Pancreas (tissue), 10 donors: Measurements from ENCODE around the gene SFPQ. TPM values are rescaled to one million over a fixed set of nuclear protein-coding genes. Genes with fewer than 3 reads are reported as not detected.

Experiments used
- ATAC-seq, 4 donors: fragments of 200-7000 bp; cut with Tn5 transposase; one replicate each; pipeline versions ENCODE4 v1.8.0 to v1.9.1; 2020; ENCODE audit warnings: mild to moderate bottlenecking in 4 of 4, moderate library complexity in 4 of 4
- DNase-seq, 6 donors: peaks; one replicate each; pipeline ENCODE4 v3.0.0-alpha.2; 2020
- FAIRE-seq: peaks from 2 replicates; lab custom pipeline; 2012; peaks lifted over from hg19 to GRCh38; lab: Jason Lieb, UNC
- H3K27ac ChIP-seq, 4 donors: fragments of 200-600 bp; sonication (generic); 1 replicate in 3 of 4; 2 replicates in 1 of 4; pipeline versions ENCODE4 v1.5.0 to v1.8.0; 2020
- H3K27me3 ChIP-seq, 4 donors: fragments of 200-600 bp; one replicate each; pipeline ENCODE4 v1.8.0; 2021
- H3K36me3 ChIP-seq, 3 donors: fragments of 200-600 bp; sonication (generic) in 1 of 3; one replicate each; pipeline versions ENCODE4 v1.5.0 to v1.8.0; 2020 to 2021
- H3K4me1 ChIP-seq, 3 donors: fragments of 200-600 bp; one replicate each; pipeline ENCODE4 v1.8.0; 2021
- H3K4me3 ChIP-seq, 4 donors: fragments of 200-600 bp; sonication (generic) in 2 of 4; one replicate each; pipeline versions ENCODE4 v1.5.0 to v1.8.0; 2020 to 2021
- H3K9me3 ChIP-seq, 4 donors: fragments of 200-600 bp; one replicate each; pipeline ENCODE4 v1.8.0; 2021
- WGBS, 2 donors: extraction: QIAGEN DNeasy Blood & Tissue Kit; methylation state at CpG; one replicate each; pipeline ENCODE4 v1.1.7; 2013; 5-methylcytosine and 5-hydroxymethylcytosine counted together
- intact Hi-C, 3 donors: fragments of 100-400 bp; cut with DNase I; formaldehyde crosslinking; loops; one replicate each; pipeline versions ENCODE4 v1.11.1 to v1.14.2; 2022
- polyA plus RNA-seq, 2 donors: library from polyadenylated mRNA; stranded (reverse); fragments of 200-250 nt; gene quantifications; one replicate each; pipeline ENCODE4 v1.2.3, GENCODE V29; 2013
- total RNA-seq, 6 donors: library from RNA; stranded (reverse); fragmentation: NEBNext Ultra II Directional in 4 of 6; extraction: Animal tissue kit (Norgen Biotek cat#: 25700) in 4 of 6; gene quantifications; one replicate each; pipeline versions ENCODE4 v1.2.1 to v1.2.4, GENCODE V29; 2021 to 2023
- TF ChIP-seq, protein P1 (sequence below), 4 donors: fragments of 200-600 bp; sonication (generic) in 3 of 4; IDR thresholded peaks; one replicate each; pipeline versions ENCODE4 v1.5.0 to v1.8.0; 2021; ENCODE audit warnings: antibody characterized with exemption in 4 of 4
- donor health status: healthy with polysubstance abuse.
- donor health status: DM: no; HTN: no; CAD: no; lungs with moderate emphysema.
- donor health status: DM: no; HTN: no; CAD: no.
- donor health status: control.
- donor health status: control.
- donor health status: Bipolar disorder and iron deficiency.
- donor health status: DM: yes; HTN: yes; CAD: no.
- donor health status: DM: no; HTN: no; CAD: no.
- donor health status: DM: no; HTN: no; CAD: no.
- donor health status: DM: yes; HTN: yes; CAD: no.

SFPQ gene
- total and polyA plus RNA-seq, 8 donors, result 63.4 to 267 (median 98.2) TPM

DNA sequence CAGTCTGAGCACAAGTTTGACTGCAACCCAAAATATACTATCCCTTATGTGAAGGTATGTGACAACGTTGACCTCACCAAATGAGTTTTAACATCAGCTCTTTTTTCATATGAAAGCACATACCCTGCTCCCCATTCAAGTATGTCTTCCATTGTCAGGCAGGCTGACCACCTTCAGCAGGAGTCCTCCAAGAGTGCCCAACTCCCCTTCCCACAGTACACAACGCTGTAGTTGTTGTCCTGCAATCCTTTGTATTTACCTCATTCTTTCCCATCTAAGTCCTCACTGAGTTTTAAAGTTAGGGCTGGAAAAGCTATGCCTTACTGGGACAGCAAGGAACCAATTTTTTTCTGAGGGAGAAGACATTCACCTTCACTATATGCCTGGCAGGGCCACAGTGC is 14.7 kb downstream of the SFPQ start:
- H3K4me3 ChIP-seq, result no peak overlapping the region
- H3K27ac ChIP-seq, result no peak overlapping the region
- H3K9me3 ChIP-seq, result no peaks in the 10 kb centered on the region
- WGBS, 2 donors, result 53 to 61% methylated on average over 2 of the region's 2 CpGs
- intact Hi-C loops, result no loop called here
- FAIRE-seq, result no peak
- TF ChIP-seq, protein P1, sequence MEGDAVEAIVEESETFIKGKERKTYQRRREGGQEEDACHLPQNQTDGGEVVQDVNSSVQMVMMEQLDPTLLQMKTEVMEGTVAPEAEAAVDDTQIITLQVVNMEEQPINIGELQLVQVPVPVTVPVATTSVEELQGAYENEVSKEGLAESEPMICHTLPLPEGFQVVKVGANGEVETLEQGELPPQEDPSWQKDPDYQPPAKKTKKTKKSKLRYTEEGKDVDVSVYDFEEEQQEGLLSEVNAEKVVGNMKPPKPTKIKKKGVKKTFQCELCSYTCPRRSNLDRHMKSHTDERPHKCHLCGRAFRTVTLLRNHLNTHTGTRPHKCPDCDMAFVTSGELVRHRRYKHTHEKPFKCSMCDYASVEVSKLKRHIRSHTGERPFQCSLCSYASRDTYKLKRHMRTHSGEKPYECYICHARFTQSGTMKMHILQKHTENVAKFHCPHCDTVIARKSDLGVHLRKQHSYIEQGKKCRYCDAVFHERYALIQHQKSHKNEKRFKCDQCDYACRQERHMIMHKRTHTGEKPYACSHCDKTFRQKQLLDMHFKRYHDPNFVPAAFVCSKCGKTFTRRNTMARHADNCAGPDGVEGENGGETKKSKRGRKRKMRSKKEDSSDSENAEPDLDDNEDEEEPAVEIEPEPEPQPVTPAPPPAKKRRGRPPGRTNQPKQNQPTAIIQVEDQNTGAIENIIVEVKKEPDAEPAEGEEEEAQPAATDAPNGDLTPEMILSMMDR (IDR thresholded peaks at IDR 0.05), result no peak
- no peak for ATAC-seq
- DNase-seq, result no peak
- H3K36me3 ChIP-seq, result peaks cover 6 to 76% (median 40%) of the 10 kb centered on the region in 3 donors
- peaks cover 14 to 30% (median 18%) of the 10 kb centered on the region in 3 donors for H3K4me1 ChIP-seq
- no peaks in the 10 kb centered on the region for H3K27me3 ChIP-seq

DNA sequence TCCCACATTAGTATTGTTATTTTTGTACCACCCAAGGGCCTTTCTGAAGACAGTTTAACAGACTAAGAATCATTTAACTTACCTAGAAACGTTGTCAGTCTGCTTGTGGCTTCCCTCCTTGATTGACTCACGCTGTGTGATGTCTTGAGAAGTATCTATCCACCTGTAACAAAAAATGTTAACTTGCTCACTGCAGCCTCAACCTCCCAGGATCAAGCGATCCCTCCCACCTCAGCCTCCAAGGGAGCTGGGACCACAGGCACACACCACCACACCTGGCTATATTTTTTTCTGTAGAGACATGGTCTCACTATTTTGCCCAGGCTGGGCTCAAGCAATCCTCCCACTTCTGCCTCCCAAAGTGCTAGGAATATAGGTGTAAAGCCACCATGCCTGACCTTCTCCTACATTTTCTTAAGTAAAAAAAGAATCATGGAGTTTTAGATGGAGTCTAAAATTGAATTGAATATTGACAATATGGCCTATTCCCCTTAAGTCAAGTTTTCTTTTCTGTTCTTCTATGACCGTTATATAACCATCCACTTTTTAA is 15.6 kb downstream of the SFPQ start:
- ATAC-seq (no peak), DNase-seq (no peak), FAIRE-seq (no peak)
- Histone ChIP-seq H3K4me1 (peaks cover 14 to 26% (median 15%) of the 10 kb centered on the region in 3 donors), H3K27ac (no peak overlapping the region), H3K4me3 (no peak overlapping the region), H3K27me3 (no peaks in the 10 kb centered on the region), H3K9me3 (no peaks in the 10 kb centered on the region), H3K36me3 (peaks cover 6 to 66% (median 34%) of the 10 kb centered on the region in 3 donors)
- TF ChIP-seq, protein P1 (IDR thresholded peaks at IDR 0.05), result no peak
- 91 to 92% methylated on average over 4 of the region's 4 CpGs for WGBS, 2 donors
- intact Hi-C loops, result no loop called here

DNA sequence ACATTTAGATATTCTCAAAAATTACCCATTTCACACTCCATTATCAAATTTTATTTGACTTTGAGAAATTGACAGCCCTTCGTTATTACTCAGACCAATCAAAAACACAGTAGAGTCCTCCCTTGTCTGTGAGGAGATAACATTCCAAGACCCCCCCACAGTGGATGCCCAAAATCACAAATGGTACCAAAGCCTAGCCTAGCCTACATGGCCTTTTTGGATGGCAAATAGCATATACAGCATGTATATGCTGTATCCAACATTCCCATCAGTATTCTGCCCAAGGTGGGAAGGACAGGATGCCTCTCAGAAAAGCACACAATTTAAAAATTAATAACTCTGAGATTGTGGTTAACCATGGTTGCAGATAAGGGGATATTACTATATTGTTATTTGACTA is 17.3 kb downstream of the SFPQ start:
- TF ChIP-seq, protein P1 (IDR thresholded peaks at IDR 0.05), result no peak
- FAIRE-seq, result no peak
- H3K9me3 ChIP-seq, result no peaks in the 10 kb centered on the region
- intact Hi-C loops, result no loop called here
- no peak for ATAC-seq
- H3K36me3 ChIP-seq, result peaks cover 6 to 51% (median 20%) of the 10 kb centered on the region in 3 donors
- no peak overlapping the region for H3K27ac ChIP-seq
- WGBS, 2 donors, result 91 to 98% methylated on average over 1 of the region's 1 CpG
- DNase-seq, result no peak
- H3K4me3 ChIP-seq, result no peak overlapping the region
- H3K27me3 ChIP-seq, result no peaks in the 10 kb centered on the region
- H3K4me1 ChIP-seq, result peaks cover 12 to 15% (median 14%) of the 10 kb centered on the region in 3 donors

DNA sequence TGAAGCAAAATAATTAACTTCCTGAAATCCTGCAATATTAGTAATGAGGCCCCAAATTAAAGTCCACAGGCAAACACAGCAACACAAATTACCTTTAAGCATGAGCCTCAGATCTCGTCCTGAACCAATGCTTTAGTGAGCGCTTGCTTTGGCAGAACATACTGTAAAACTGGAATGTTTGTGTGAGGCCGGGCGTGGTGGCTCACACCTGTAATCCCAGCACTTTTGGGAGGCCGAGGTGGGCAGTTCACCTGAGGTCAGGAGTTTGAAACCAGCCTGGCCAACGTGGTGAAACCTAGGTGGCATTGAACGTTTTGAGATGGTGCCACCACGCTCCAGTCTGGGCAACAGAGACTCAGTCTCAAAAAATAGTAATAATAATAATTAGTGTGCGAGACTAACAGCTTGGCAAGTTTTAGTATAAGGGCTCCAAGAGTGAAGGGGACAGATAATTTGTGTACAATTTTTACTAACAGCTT is 17.8 kb downstream of the SFPQ start:
- Histone ChIP-seq H3K9me3 (no peaks in the 10 kb centered on the region), H3K27ac (no peak overlapping the region), H3K4me3 (no peak overlapping the region), H3K27me3 (no peaks in the 10 kb centered on the region), H3K36me3 (peaks cover 6 to 47% (median 20%) of the 10 kb centered on the region in 3 donors), H3K4me1 (peaks cover 10 to 13% (median 11%) of the 10 kb centered on the region in 3 donors)
- TF ChIP-seq, protein P1 (IDR thresholded peaks at IDR 0.05), result no peak
- FAIRE-seq, result no peak
- DNase-seq, result no peak
- intact Hi-C loops, result no loop called here
- WGBS, 2 donors, result 85 to 86% methylated on average over 9 of the region's 9 CpGs
- no peak for ATAC-seq

DNA sequence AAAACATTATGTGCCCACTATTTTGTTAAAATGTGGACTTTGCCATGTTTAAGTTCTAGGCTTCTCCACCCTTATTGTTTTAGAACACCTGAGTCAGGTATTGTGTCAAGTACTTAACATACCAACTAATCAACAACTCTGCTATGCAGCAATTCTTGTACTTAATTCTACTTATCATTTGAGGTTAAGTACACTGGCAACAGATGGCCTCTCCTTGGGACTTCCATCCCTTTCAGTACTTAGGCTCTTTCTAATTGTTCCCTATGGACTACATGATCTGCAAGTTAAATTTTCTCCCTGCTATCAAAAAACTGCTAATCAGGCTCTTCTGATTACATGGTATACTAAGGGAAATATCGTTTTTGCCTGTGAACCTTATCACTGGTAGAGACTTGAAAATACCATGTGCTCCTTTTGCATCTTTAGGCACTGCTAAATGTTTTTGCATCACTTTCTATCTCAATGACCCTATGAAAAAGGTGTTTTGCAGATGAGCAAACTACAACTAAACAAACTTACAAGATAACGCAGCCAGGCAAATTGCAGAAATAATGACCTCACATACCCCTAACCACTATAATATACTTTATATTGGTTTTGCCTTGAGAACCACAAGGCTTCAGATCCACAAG is 18.9 kb downstream of the SFPQ start:
- TF ChIP-seq, protein P1 (IDR thresholded peaks at IDR 0.05), result no peak
- DNase-seq, result no peak
- 42 to 51% methylated on average over 2 of the region's 2 CpGs for WGBS, 2 donors
- Histone ChIP-seq H3K4me3 (no peak overlapping the region), H3K9me3 (no peaks in the 10 kb centered on the region), H3K27me3 (no peaks in the 10 kb centered on the region), H3K4me1 (peaks cover under 1 to 2% (median under 1%) of the 10 kb centered on the region in 3 donors), H3K36me3 (peaks cover 6 to 39% (median 20%) of the 10 kb centered on the region in 3 donors), H3K27ac (no peak overlapping the region)
- FAIRE-seq, result no peak
- peak in 1 of 4 donors; percentile 34 for ATAC-seq
- intact Hi-C loops, result no loop called here
